Ovary (tissue), 3 donors: ENCODE results near the gene LRRC4.

ENCODE experiments used
- EP300 ChIP-seq: sonication (generic); formaldehyde crosslinking; IDR thresholded peaks from one replicate; pipeline ENCODE4 v1.6.1; 2017; ENCODE audit warnings: antibody characterized with exemption
- POLR2A ChIP-seq: fragments of 450-650 bp; IDR thresholded peaks from one replicate; pipeline ENCODE4 v1.6.1; 2017; ENCODE audit warnings: antibody characterized with exemption, mild to moderate bottlenecking, moderate library complexity
- TF ChIP-seq, protein P1 (sequence below), 3 donors: fragments of 450-650 bp in 2 of 3; fragments of 200-600 bp in 1 of 3; IDR thresholded peaks; one replicate each; pipeline versions ENCODE4 v1.5.1 to v1.8.0; 2016 to 2022; ENCODE audit warnings: antibody characterized with exemption in 3 of 3, mild to moderate bottlenecking in 1 of 3
- donor health status: DM: no; HTN: no; CAD: no.

GRCh38 chr7:128074336-128074735, 43.1 kb upstream of the LRRC4 start:
- TF ChIP-seq, protein P1, sequence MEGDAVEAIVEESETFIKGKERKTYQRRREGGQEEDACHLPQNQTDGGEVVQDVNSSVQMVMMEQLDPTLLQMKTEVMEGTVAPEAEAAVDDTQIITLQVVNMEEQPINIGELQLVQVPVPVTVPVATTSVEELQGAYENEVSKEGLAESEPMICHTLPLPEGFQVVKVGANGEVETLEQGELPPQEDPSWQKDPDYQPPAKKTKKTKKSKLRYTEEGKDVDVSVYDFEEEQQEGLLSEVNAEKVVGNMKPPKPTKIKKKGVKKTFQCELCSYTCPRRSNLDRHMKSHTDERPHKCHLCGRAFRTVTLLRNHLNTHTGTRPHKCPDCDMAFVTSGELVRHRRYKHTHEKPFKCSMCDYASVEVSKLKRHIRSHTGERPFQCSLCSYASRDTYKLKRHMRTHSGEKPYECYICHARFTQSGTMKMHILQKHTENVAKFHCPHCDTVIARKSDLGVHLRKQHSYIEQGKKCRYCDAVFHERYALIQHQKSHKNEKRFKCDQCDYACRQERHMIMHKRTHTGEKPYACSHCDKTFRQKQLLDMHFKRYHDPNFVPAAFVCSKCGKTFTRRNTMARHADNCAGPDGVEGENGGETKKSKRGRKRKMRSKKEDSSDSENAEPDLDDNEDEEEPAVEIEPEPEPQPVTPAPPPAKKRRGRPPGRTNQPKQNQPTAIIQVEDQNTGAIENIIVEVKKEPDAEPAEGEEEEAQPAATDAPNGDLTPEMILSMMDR (IDR thresholded peaks at IDR 0.05): no peak
- TF ChIP-seq EP300 (no peak), POLR2A (no peak)
